ENCODE data around the gene SEMA3D. TPM values are rescaled to one million over a fixed set of nuclear protein-coding genes. Genes with fewer than 3 reads are reported as not detected.
"Not testable (repeated sequence)": the region's sequence is repeated elsewhere in the genome, so short reads cannot be mapped to it uniquely, and the experiment has no call there.

The SEMA3D gene
- polyA plus RNA-seq, 6 donors from 2014 or later, result 0.29 to 1.9 (median 0.99) TPM; not detected in 1

- H3K27me3 Mint-ChIP-seq, result no peaks in the 10 kb centered on the region
- H3K36me3 Mint-ChIP-seq, result peaks cover 0 to 3% of the 10 kb centered on the region in 2 donors
- H3K4me1 Mint-ChIP-seq, result no peaks in the 10 kb centered on the region
- DNase-seq (no peak), ATAC-seq (ENCODE audit: low read depth in 2 of 2) (no peak)
- no peaks in the 10 kb centered on the region for H3K9me3 Mint-ChIP-seq
- H3K27ac Mint-ChIP-seq, result no peak overlapping the region
- no peak overlapping the region for H3K4me3 Mint-ChIP-seq
Observed at GRCh38 chr7:84999450-84999849, 187.4 kb downstream of the SEMA3D start.

DNA sequence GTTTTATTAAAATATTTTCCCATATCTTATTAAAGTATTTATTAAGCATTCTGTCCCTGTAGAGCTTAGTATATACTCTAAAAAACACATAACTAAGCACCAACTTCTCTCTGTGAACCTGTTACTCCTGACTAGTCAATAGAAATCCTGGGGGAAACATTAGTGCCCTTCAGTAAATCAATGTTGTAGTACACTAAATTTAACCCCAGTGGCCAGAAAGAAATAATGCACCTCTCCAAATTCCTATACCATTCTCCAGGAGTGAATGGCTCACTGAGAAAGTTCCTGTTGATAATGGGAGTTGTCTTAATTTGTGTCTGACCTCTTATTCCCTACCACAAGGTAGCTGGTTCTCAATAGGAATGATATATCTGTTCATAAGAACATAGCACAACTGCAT lies 188.2 kb downstream of the SEMA3D start:
- Mint-ChIP-seq H3K9me3 (no peaks in the 10 kb centered on the region), H3K27me3 (no peaks in the 10 kb centered on the region), H3K4me3 (no peak overlapping the region), H3K4me1 (no peaks in the 10 kb centered on the region), H3K27ac (no peak overlapping the region), H3K36me3 (peaks cover 0 to 3% of the 10 kb centered on the region in 2 donors)
- ATAC-seq (ENCODE audit: low read depth in 2 of 2), result no peak
- no peak for DNase-seq

DNA sequence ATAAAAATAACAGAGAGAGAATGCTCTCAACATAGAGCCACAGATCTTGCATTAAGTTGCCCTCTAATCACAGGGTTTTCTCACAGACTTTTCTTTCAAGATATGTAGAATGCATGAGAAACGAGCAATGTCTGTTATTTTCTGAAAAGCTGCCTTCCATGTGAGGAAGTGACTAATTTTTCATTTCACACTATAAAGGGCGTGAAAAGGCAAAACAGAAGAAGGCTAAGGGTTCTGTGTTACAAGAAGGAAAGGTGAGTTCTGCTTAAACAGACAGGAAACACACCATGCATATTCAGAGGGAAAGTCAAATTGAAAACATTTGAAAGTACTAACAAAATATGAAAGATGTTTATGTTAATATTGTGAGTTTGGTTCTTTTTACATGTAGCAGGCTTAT lies 189.2 kb downstream of the SEMA3D start:
- no peak for ATAC-seq (ENCODE audit: low read depth in 2 of 2)
- H3K4me1 Mint-ChIP-seq, result no peaks in the 10 kb centered on the region
- peaks cover 0 to 3% of the 10 kb centered on the region in 2 donors for H3K36me3 Mint-ChIP-seq
- no peaks in the 10 kb centered on the region for H3K9me3 Mint-ChIP-seq
- H3K4me3 Mint-ChIP-seq, result no peak overlapping the region
- no peak for DNase-seq
- H3K27ac Mint-ChIP-seq, result no peak overlapping the region
- H3K27me3 Mint-ChIP-seq, result no peaks in the 10 kb centered on the region

- H3K27ac Mint-ChIP-seq; ATAC-seq (ENCODE audit: low read depth in 2 of 2); H3K4me3 Mint-ChIP-seq; DNase-seq; H3K9me3 Mint-ChIP-seq; H3K36me3 Mint-ChIP-seq; H3K27me3 Mint-ChIP-seq; H3K4me1 Mint-ChIP-seq: not testable (repeated sequence)
Observed at GRCh38 chr7:84992954-84993353, 193.9 kb downstream of the SEMA3D start.

DNA sequence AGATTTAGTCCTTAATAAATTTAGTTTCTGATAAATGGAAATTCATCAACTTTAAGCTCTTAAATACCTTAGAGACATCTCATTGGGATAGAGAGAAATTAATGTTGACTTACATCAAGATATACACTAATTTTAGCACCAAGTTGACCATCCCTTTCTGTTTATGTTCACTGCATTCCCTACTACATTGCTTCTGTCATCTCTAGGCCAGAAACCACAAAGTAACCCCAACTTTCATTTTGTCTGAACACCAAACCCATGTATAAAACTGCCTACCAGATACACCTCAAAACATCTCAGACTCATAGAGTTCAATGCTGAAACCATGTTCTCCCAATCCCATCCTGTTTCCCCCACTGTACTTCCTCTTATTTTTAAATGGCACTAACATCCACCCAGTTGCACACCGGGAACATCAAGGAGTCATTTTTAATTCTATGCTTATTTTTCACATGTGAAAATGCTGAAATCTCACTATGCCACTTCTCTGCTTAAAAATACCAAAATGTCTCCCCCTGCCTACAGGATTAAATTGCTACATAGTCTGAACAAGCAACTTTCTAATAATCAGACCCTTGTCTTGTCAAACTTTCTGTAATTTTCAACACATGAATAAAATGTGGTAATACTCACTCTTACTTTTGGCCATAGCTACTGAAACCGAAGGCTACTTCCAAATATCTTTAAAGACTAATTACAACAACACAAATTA lies 201.6 kb downstream of the SEMA3D start:
- Mint-ChIP-seq H3K27ac (no peak overlapping the region), H3K4me1 (no peaks in the 10 kb centered on the region), H3K27me3 (no peaks in the 10 kb centered on the region), H3K9me3 (peaks cover 0 to 4% (median 0%) of the 10 kb centered on the region in 7 donors), H3K36me3 (no peaks in the 10 kb centered on the region), H3K4me3 (no peak overlapping the region)
- DNase-seq, result no peak
- no peak for ATAC-seq (ENCODE audit: low read depth in 2 of 2)

GRCh38 chr7:84982199-84982598 lies 204.7 kb downstream of the SEMA3D start:
- H3K4me3 Mint-ChIP-seq, result no peak overlapping the region
- no peak overlapping the region for H3K27ac Mint-ChIP-seq
- H3K4me1 Mint-ChIP-seq, result no peaks in the 10 kb centered on the region
- ATAC-seq (ENCODE audit: low read depth in 2 of 2), result no peak
- H3K27me3 Mint-ChIP-seq, result peaks cover 0 to under 1% (median 0%) of the 10 kb centered on the region in 3 donors
- no peaks in the 10 kb centered on the region for H3K36me3 Mint-ChIP-seq
- H3K9me3 Mint-ChIP-seq, result peaks cover 0 to 4% (median 0%) of the 10 kb centered on the region in 7 donors
- no peak for DNase-seq

GRCh38 chr7:84981055-84981976 lies 205.5 kb downstream of the SEMA3D start:
- no peak for ATAC-seq (ENCODE audit: low read depth in 2 of 2)

DNA sequence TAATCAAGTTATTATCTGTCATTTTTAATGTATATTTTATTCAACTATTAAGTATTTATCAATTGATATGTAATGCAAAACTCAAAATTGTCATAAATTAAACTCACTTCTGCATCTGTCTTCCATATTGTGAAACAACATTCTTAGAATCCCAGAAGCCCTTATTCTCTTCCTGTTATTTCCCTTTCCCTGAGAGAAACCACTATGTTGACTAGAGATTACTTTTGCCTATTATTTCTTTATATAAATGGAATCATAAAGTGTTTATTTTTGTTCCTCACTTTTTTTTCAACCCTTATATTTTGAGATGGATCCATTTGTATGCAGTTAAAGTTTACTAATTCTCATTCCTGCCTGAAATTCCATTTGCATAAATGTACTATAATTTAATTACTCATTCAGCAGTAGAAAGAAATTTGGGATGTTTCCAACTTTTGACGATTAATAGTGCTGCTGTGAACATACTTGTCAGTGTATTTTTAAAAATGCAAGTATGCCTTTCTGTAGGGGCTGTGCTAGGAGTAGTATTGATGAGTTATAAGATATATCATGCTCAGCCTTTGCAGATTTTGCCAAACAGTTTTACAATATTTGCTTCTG lies 211.2 kb downstream of the SEMA3D start:
- H3K27me3 Mint-ChIP-seq, result peaks cover 0 to 4% (median 0%) of the 10 kb centered on the region in 3 donors
- H3K27ac Mint-ChIP-seq, result no peak overlapping the region
- no peaks in the 10 kb centered on the region for H3K9me3 Mint-ChIP-seq
- DNase-seq, result no peak
- no peaks in the 10 kb centered on the region for H3K4me1 Mint-ChIP-seq
- ATAC-seq (ENCODE audit: low read depth in 2 of 2), result no peak
- no peak overlapping the region for H3K4me3 Mint-ChIP-seq
- H3K36me3 Mint-ChIP-seq, result no peaks in the 10 kb centered on the region

More at GRCh38 chr7:84981055-84981976, 205.5 kb downstream of the SEMA3D start:
- Mint-ChIP-seq H3K27ac (no peak overlapping the region), H3K36me3 (no peaks in the 10 kb centered on the region), H3K9me3 (peaks cover 0 to 4% (median 0%) of the 10 kb centered on the region in 7 donors), H3K4me3 (no peak overlapping the region), H3K27me3 (peaks cover 0 to 4% (median 0%) of the 10 kb centered on the region in 3 donors), H3K4me1 (no peaks in the 10 kb centered on the region)
- no peak for DNase-seq

GRCh38 chr7:84971360-84971759 lies 215.5 kb downstream of the SEMA3D start:
- Mint-ChIP-seq H3K4me1 (no peaks in the 10 kb centered on the region), H3K27ac (no peak overlapping the region), H3K27me3 (no peaks in the 10 kb centered on the region), H3K4me3 (no peak overlapping the region), H3K36me3 (no peaks in the 10 kb centered on the region), H3K9me3 (no peaks in the 10 kb centered on the region)
- DNase-seq (no peak), ATAC-seq (ENCODE audit: low read depth in 2 of 2) (no peak)

DNA sequence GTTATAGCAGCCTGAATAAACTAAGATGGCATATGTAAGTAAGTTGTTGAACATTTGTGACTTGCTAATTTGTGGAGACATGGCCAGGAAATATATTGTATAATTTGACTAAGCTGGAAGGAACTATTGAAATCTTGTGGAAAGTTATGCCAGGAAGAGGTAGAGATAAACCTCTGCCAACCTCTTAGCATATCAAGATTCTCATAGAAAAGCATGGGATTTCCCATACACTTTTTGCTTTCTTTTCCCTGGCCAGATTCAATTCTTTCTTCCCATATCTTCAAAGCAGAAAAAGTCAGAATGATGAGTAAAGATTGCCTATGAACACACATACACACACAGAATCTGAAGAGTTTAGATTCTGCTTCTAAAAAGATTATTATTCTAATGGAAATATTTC lies 216.2 kb downstream of the SEMA3D start:
- Mint-ChIP-seq H3K27ac (no peak overlapping the region), H3K4me3 (no peak overlapping the region), H3K36me3 (no peaks in the 10 kb centered on the region), H3K27me3 (no peaks in the 10 kb centered on the region), H3K4me1 (no peaks in the 10 kb centered on the region), H3K9me3 (no peaks in the 10 kb centered on the region)
- ATAC-seq (ENCODE audit: low read depth in 2 of 2), result no peak
- no peak for DNase-seq

DNA sequence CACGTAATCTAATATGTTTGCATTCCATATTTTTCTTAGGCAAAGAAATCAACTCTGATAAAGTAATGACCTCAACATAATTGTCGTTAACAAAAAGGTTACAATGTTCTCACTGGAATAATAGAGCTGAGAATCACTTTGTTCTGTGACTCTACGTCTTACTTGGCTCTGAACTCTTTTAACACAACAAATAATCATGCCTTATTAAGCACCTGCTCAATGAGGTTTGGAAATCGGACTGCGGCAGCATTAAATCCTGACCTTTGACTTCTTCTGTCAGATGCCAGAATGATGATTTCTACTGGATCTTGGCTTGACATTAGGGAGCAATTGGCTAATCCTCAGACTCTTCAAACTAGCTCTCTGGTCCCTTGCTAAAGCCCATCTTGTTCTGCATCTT lies 233.6 kb downstream of the SEMA3D start:
- Mint-ChIP-seq H3K4me1 (no peaks in the 10 kb centered on the region), H3K27ac (no peak overlapping the region), H3K27me3 (no peaks in the 10 kb centered on the region), H3K9me3 (peaks cover 0 to 9% (median 5%) of the 10 kb centered on the region in 7 donors), H3K36me3 (no peaks in the 10 kb centered on the region), H3K4me3 (no peak overlapping the region)
- DNase-seq (no peak), ATAC-seq (ENCODE audit: low read depth in 2 of 2) (no peak)

GRCh38 chr7:84950836-84951235 lies 236.0 kb downstream of the SEMA3D start:
- DNase-seq, result no peak
- Mint-ChIP-seq H3K27ac (no peak overlapping the region), H3K36me3 (no peaks in the 10 kb centered on the region), H3K27me3 (no peaks in the 10 kb centered on the region), H3K9me3 (peaks cover 0 to 7% (median 3%) of the 10 kb centered on the region in 7 donors), H3K4me1 (no peaks in the 10 kb centered on the region), H3K4me3 (no peak overlapping the region)
- no peak for ATAC-seq (ENCODE audit: low read depth in 2 of 2)

- no peak overlapping the region for H3K27ac Mint-ChIP-seq
- no peak for DNase-seq
- no peak overlapping the region for H3K4me3 Mint-ChIP-seq
- ATAC-seq (ENCODE audit: low read depth in 2 of 2), result no peak
- no peaks in the 10 kb centered on the region for H3K4me1 Mint-ChIP-seq
- H3K36me3 Mint-ChIP-seq, result no peaks in the 10 kb centered on the region
- H3K27me3 Mint-ChIP-seq, result no peaks in the 10 kb centered on the region
- H3K9me3 Mint-ChIP-seq, result peaks cover 0 to 5% (median 0%) of the 10 kb centered on the region in 7 donors
Observed at GRCh38 chr7:84949501-84949900, 237.4 kb downstream of the SEMA3D start.

Measured in naive B cell (primary cell).